SK-N-SH treated with all-trans-retinoic acid at 6 μM for 48 hours (cell line): Measurements from ENCODE around the gene ZNF219.

Source experiments
- ATAC-seq: fragments of 200-7000 bp; cut with Tn5 transposase; 3 replicates; pipeline ENCODE4 v1.9.1; 2020; ENCODE audit warnings: mild to moderate bottlenecking, moderate library complexity
- ARNTL ChIP-seq: fragments of 450-650 bp; formaldehyde crosslinking; IDR thresholded peaks from 2 replicates; pipeline ENCODE4 v1.5.0; 2020; ENCODE audit warnings: low read depth, mild to moderate bottlenecking, moderate library complexity, borderline replicate concordance
- BACH2 ChIP-seq: fragments of 250-450 bp; sonication (Bioruptor Pico); IDR thresholded peaks from 2 replicates; pipeline ENCODE4 v1.9.0; 2021; ENCODE audit warnings: mild to moderate bottlenecking, borderline replicate concordance
- CREB5 ChIP-seq: fragments of 250-450 bp; sonication (Bioruptor Pico); IDR thresholded peaks from 2 replicates; pipeline ENCODE4 v1.5.1; 2020; ENCODE audit warnings: low read depth, mild to moderate bottlenecking, moderate library complexity
- ESRRG ChIP-seq: fragments of 250-450 bp; sonication (Bioruptor Pico); IDR thresholded peaks from 2 replicates; pipeline ENCODE4 v1.6.1; 2021; ENCODE audit warnings: mild to moderate bottlenecking
- GLIS3 ChIP-seq: fragments of 250-450 bp; sonication (Bioruptor Pico); IDR thresholded peaks from 2 replicates; pipeline ENCODE4 v1.5.0; 2020; ENCODE audit warnings: mild to moderate bottlenecking, moderate library complexity
- ISL1 ChIP-seq: fragments of 250-450 bp; sonication (Bioruptor Pico); IDR thresholded peaks from 2 replicates; pipeline ENCODE4 v2.1.2; 2022; ENCODE audit warnings: mild to moderate bottlenecking, moderate library complexity
- OSR1 ChIP-seq: fragments of 250-450 bp; sonication (Bioruptor Pico); IDR thresholded peaks from 2 replicates; pipeline ENCODE4 v1.8.0; 2022; ENCODE audit warnings: moderate library complexity, mild to moderate bottlenecking, inconsistent platforms
- PATZ1 ChIP-seq: fragments of 250-450 bp; sonication (Bioruptor Pico); IDR thresholded peaks from 2 replicates; pipeline ENCODE4 v1.8.0; 2020; ENCODE audit warnings: mild to moderate bottlenecking, moderate library complexity, borderline replicate concordance
- POU6F1 ChIP-seq: fragments of 250-450 bp; sonication (Bioruptor Pico); IDR thresholded peaks from 2 replicates; pipeline ENCODE4 v1.8.0; 2021; ENCODE audit warnings: low read depth, mild to moderate bottlenecking, moderate library complexity, borderline replicate concordance
- PPARA ChIP-seq: fragments of 250-450 bp; sonication (Bioruptor Pico); IDR thresholded peaks from 2 replicates; pipeline ENCODE4 v1.5.0; 2020; ENCODE audit warnings: mild to moderate bottlenecking, borderline replicate concordance
- RARB ChIP-seq: fragments of 250-450 bp; sonication (Bioruptor Pico); IDR thresholded peaks from 2 replicates; pipeline ENCODE4 v1.8.0; 2021; ENCODE audit warnings: mild to moderate bottlenecking, moderate library complexity
- SNAI2 ChIP-seq: fragments of 250-450 bp; sonication (Bioruptor Pico); IDR thresholded peaks from 2 replicates; pipeline ENCODE4 v1.5.0; 2020; ENCODE audit warnings: mild to moderate bottlenecking, moderate library complexity
- TOX ChIP-seq: fragments of 250-450 bp; sonication (Bioruptor Pico); IDR thresholded peaks from 2 replicates; pipeline ENCODE4 v1.8.0; 2021; ENCODE audit warnings: mild to moderate bottlenecking, moderate library complexity, borderline replicate concordance
- ZC3H10 ChIP-seq: fragments of 250-450 bp; sonication (Bioruptor Pico); IDR thresholded peaks from 2 replicates; pipeline ENCODE4 v1.5.1; 2021; ENCODE audit warnings: mild to moderate bottlenecking, moderate library complexity
- ZFP3 ChIP-seq: fragments of 250-450 bp; sonication (Bioruptor Pico); IDR thresholded peaks from 2 replicates; pipeline ENCODE4 v1.5.0; 2020; ENCODE audit warnings: mild to moderate bottlenecking, moderate library complexity
- ZFP30 ChIP-seq: fragments of 450-650 bp; formaldehyde crosslinking; IDR thresholded peaks from 2 replicates; pipeline ENCODE4 v1.5.0; 2022; ENCODE audit warnings: mild to moderate bottlenecking, moderate library complexity
- ZNF565 ChIP-seq: fragments of 450-650 bp; formaldehyde crosslinking; conservative IDR thresholded peaks from 2 replicates; pipeline ENCODE4 v1.5.0; 2020; ENCODE audit warnings: low read depth, mild to moderate bottlenecking, moderate library complexity
- ZNF70 ChIP-seq: fragments of 450-650 bp; formaldehyde crosslinking; IDR thresholded peaks from 2 replicates; pipeline ENCODE4 v1.5.0; 2020; ENCODE audit warnings: mild to moderate bottlenecking, moderate library complexity
- ZNF8 ChIP-seq: fragments of 450-650 bp; formaldehyde crosslinking; IDR thresholded peaks from 2 replicates; pipeline ENCODE4 v1.5.0; 2020; ENCODE audit warnings: mild to moderate bottlenecking, moderate library complexity
- TF ChIP-seq, protein P1 (sequence below): fragments of 250-450 bp; sonication (Bioruptor Pico); IDR thresholded peaks from 2 replicates; pipeline ENCODE4 v1.5.1; 2021; ENCODE audit warnings: mild to moderate bottlenecking, moderate library complexity

Gene ZNF219

DNA sequence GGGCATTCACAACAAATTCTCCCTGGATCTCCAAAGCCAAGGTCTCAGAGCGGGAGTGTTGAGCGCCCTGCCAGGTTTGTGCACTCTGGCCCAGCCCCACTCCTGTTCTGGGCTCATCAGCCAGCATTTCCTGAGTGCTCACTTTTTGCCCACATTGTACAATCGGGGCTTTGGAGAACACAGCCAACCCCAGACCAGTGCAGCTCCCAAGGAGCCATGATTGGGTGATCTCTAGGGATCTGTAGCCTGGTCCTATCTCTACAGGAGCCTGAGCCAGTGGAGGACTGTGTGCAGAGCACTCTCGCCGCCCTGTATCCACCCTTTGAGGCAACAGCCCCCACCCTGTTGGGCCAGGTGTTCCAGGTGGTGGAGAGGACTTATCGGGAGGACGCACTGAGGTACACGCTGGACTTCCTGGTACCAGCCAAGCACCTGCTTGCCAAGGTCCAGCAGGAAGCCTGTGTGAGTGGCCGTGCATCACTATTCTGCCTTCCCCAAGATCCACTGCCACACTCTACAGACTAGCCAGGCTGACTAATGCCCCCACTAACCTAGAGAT lies 25.6 kb downstream of the ZNF219 start:
- no peak for TF ChIP-seq ARNTL (CRISPR knock-in tag)
- no peak for TF ChIP-seq ZNF8 (CRISPR knock-in tag)
- no peak for TF ChIP-seq OSR1
- no peak for TF ChIP-seq SNAI2 (CRISPR knock-in tag)
- TF ChIP-seq TOX = no peak
- no peak for TF ChIP-seq PPARA (CRISPR knock-in tag)
- TF ChIP-seq POU6F1 = no peak
- no peak for TF ChIP-seq ZNF70
- TF ChIP-seq ZFP3 (CRISPR knock-in tag) = no peak
- TF ChIP-seq ISL1 (CRISPR knock-in tag) = no peak
- no peak for TF ChIP-seq ZNF565 (CRISPR knock-in tag)
- TF ChIP-seq, protein P1, sequence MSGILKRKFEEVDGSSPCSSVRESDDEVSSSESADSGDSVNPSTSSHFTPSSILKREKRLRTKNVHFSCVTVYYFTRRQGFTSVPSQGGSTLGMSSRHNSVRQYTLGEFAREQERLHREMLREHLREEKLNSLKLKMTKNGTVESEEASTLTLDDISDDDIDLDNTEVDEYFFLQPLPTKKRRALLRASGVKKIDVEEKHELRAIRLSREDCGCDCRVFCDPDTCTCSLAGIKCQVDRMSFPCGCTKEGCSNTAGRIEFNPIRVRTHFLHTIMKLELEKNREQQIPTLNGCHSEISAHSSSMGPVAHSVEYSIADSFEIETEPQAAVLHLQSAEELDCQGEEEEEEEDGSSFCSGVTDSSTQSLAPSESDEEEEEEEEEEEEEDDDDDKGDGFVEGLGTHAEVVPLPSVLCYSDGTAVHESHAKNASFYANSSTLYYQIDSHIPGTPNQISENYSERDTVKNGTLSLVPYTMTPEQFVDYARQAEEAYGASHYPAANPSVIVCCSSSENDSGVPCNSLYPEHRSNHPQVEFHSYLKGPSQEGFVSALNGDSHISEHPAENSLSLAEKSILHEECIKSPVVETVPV (CRISPR knock-in tag) = no peak
- no peak for TF ChIP-seq ZC3H10 (CRISPR knock-in tag)
- no peak for TF ChIP-seq ESRRG (CRISPR knock-in tag)
- no peak for TF ChIP-seq GLIS3 (CRISPR knock-in tag)
- TF ChIP-seq RARB (CRISPR knock-in tag) = no peak
- no peak for TF ChIP-seq CREB5 (CRISPR knock-in tag)
- no peak for TF ChIP-seq BACH2
- no peak for TF ChIP-seq PATZ1 (CRISPR knock-in tag)
- ATAC-seq = no peak

DNA sequence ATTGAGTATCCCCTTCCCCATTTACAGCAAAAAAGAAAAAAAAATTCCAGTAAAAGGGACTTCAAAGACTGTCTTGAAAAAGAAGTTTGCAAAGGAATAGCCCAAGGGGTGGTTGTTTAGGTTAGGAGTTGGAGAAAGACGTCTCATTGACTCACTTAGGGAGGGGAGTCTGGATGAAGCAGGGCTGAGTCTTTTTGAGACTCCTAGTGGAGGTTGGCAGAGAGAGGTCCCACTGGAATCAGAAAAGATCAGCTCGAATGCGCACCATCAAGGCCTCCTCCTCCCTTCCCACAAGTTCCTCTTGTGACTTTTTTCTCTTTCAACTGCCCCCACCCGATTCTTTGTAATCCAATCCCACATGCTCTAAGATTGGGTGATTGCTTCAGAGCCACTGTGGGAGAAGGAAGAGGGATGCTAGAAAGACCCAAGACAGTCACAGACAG lies 26.4 kb downstream of the ZNF219 start:
- TF ChIP-seq, protein P1 (CRISPR knock-in tag) = no peak
- TF ChIP-seq ZFP30 (CRISPR knock-in tag) (no peak), BACH2 (no peak), ZNF565 (CRISPR knock-in tag) (no peak), SNAI2 (CRISPR knock-in tag) (no peak), GLIS3 (CRISPR knock-in tag) (no peak), ZFP3 (CRISPR knock-in tag) (no peak), ZNF70 (no peak), PATZ1 (CRISPR knock-in tag) (no peak), ZNF8 (CRISPR knock-in tag) (no peak)
- TF ChIP-seq, all 23 proteins: peak for 0
- ATAC-seq = peak; percentile 5; the same call in 1 of the 3 replicates
